Measurements from ENCODE around the gene PDPR. TPM values are rescaled to one million over a fixed set of nuclear protein-coding genes. Genes with fewer than 3 reads are reported as not detected.

The PDPR gene
- total and polyA plus RNA-seq, 7 donors: 2.8 to 28.5 (median 16.4) TPM

DNA sequence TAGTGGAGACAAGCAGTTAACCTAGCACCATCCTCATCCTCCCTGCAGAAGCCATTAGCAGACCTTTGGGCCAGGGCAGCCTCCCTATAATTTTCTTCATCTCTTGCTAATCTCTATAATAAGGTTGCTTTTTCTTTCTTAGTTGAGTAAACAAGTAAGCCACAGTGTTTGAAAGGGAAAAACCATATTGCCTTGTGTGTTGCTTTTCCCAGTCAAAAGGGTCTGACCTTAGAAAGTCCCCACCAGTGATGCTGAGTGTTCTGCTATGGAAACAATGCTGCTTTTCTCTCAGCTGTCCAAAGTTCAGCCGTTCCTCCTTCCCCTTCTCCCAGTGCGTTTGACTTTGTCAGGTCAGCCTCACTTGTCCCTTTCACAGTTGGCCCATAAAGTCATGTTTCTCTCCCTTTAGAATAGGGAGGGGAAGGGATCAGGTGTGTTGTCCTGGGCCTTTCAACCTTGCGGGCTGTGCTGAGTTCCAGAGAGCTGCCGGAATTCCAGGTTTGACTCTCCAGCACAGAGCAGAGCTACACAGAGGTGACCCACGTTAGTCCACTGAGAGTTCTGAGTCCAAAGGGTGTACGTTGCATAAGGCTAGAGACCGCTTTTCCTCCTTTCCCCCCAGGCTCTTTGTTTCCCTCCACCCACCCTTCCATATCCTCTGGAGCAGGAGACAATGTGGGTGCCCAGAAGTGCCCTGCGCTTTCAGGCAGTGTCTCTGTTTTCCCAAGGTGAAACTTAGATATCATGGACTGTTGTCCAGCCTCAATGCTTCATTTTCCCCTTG lies 43.5 kb downstream of the PDPR start:
- TF ChIP-seq, protein P1, sequence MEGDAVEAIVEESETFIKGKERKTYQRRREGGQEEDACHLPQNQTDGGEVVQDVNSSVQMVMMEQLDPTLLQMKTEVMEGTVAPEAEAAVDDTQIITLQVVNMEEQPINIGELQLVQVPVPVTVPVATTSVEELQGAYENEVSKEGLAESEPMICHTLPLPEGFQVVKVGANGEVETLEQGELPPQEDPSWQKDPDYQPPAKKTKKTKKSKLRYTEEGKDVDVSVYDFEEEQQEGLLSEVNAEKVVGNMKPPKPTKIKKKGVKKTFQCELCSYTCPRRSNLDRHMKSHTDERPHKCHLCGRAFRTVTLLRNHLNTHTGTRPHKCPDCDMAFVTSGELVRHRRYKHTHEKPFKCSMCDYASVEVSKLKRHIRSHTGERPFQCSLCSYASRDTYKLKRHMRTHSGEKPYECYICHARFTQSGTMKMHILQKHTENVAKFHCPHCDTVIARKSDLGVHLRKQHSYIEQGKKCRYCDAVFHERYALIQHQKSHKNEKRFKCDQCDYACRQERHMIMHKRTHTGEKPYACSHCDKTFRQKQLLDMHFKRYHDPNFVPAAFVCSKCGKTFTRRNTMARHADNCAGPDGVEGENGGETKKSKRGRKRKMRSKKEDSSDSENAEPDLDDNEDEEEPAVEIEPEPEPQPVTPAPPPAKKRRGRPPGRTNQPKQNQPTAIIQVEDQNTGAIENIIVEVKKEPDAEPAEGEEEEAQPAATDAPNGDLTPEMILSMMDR (IDR thresholded peaks at IDR 0.05): no peak
- H3K4me1 ChIP-seq: no peaks in the 10 kb centered on the region
- no peaks in the 10 kb centered on the region for H3K27me3 ChIP-seq
- intact Hi-C loops (cut with DNase I): no loop called here
- 72 to 86% methylated on average over 8 of the region's 8 CpGs for WGBS, 2 donors
- DNase-seq: no peak
- H3K4me3 ChIP-seq: no peak overlapping the region
- peaks cover 45 to 100% (median 76%) of the 10 kb centered on the region in 4 donors for H3K36me3 ChIP-seq
- no peaks in the 10 kb centered on the region for H3K9me3 ChIP-seq
- H3K27ac ChIP-seq: no peak overlapping the region

DNA sequence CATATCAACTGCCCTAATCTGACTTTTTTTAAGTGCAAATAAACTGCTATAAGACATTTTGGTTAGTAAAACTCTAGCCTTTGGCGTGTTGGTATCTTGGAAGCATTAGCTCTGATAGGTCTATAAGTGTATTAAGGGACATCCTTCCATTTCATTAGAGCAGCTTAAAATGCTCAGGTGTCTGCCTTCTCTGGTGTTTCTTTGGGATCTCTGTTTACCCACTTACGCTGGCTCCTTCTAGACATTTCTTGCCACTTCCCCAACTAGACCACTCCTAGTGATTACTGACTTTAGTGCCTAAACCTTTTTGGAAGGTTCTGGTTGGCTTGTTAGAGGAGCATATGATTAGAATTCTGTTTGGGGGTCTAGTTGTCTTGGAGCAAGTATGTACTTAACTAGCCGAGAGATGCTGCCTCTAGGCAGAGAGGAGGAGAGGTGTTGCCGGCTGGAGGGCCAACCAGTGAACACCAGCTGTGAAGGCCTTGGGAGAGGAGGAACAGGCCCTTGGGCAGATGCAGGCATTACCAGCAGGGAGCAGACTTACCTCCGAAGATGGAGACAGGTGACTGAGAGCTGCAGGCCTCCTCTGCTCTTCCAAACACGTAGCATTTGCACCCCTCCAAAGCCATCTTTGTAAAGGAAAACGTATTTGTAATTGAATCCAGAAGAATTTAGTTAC lies 44.3 kb downstream of the PDPR start:
- intact Hi-C loops (cut with DNase I): no loop called here
- WGBS, 2 donors: 85 to 88% methylated on average over 7 of the region's 7 CpGs

DNA sequence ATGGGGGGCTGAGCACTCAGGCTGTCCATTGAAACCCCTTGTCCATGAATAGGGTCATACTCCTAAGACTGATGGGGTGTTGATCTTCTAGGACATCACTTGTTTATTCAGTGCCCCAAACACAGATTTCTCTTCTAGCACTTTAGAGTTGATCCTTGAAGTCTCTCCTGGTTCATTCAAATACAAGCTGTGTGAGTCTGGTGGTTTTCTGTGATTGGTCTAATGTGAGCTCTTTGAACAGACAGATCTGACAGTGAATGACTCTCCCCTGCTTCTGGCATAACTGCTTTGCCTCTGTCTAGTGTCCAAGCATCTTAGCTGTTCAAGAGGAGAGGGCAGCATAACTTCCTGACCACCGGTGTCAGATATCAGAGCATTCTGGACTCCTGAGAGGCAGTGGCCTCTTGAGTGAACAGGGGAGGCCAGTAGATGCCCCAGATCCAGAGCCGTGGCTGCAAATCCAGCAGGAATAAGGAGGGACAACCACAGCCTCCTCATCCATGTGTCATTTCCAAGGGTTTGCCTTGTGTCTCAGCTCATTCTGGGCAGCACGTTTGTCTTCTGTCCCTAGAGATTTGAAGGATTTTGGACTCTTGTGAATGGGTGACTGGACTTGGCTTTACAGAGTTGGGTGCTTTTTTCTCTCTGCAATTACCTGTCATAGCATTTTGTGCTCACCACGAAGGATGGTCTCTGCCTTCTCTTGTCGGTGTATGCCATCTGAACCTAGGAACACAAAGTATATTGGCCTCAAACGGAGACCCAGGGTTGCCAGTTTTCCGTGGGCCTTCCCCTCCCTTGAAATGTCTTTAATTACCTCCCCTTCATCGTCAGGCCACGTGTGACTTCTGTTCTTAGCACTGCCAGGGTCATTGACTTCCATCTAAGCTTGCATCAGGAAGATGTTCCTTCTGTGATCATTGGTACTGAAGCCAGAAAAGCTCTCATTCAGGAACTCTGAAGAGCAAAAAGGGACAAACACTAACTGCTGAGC lies 45.5 kb downstream of the PDPR start:
- H3K27me3 ChIP-seq: no peaks in the 10 kb centered on the region
- WGBS, 2 donors: 83% methylated on average over 9 of the region's 9 CpGs
- TF ChIP-seq, protein P1 (IDR thresholded peaks at IDR 0.05): no peak
- TF ChIP-seq POLR2A (IDR thresholded peaks at IDR 0.05): no peak
- TF ChIP-seq EP300 (IDR thresholded peaks at IDR 0.05): no peak
- no peak for TF ChIP-seq POLR2AphosphoS5 (IDR thresholded peaks at IDR 0.05)
- H3K9me3 ChIP-seq: no peaks in the 10 kb centered on the region
- H3K36me3 ChIP-seq: peaks cover 36 to 84% (median 56%) of the 10 kb centered on the region in 4 donors
- no peak overlapping the region for H3K27ac ChIP-seq
- intact Hi-C loops (cut with DNase I): loop anchor here (10.0 kb wide), 1 partner anchor 95 kb away; the partner anchor contains the start of gene EXOSC6
- no peak overlapping the region for H3K4me3 ChIP-seq
- peaks cover 0 to under 1% (median 0%) of the 10 kb centered on the region in 4 donors for H3K4me1 ChIP-seq
- no peak for DNase-seq

More for the DNA sequence above, 44.3 kb downstream of the PDPR start:
- Histone ChIP-seq H3K9me3 (no peaks in the 10 kb centered on the region), H3K4me3 (no peak overlapping the region), H3K4me1 (no peaks in the 10 kb centered on the region), H3K27me3 (no peaks in the 10 kb centered on the region), H3K36me3 (peaks cover 39 to 97% (median 68%) of the 10 kb centered on the region in 4 donors), H3K27ac (no peak overlapping the region)
- DNase-seq: no peak
- TF ChIP-seq POLR2AphosphoS5 (IDR thresholded peaks at IDR 0.05): no peak
- TF ChIP-seq, protein P1 (IDR thresholded peaks at IDR 0.05): no peak
- TF ChIP-seq POLR2A (IDR thresholded peaks at IDR 0.05): no peak
- TF ChIP-seq EP300 (IDR thresholded peaks at IDR 0.05): no peak

- Histone ChIP-seq H3K4me3 (no peak overlapping the region), H3K27ac (no peak overlapping the region), H3K9me3 (no peaks in the 10 kb centered on the region), H3K36me3 (peaks cover 36 to 77% (median 50%) of the 10 kb centered on the region in 4 donors), H3K27me3 (no peaks in the 10 kb centered on the region), H3K4me1 (peaks cover 0 to 8% (median 0%) of the 10 kb centered on the region in 4 donors)
- no peak for TF ChIP-seq POLR2A (IDR thresholded peaks at IDR 0.05)
- TF ChIP-seq, protein P1 (IDR thresholded peaks at IDR 0.05): no peak
- no peak for TF ChIP-seq POLR2AphosphoS5 (IDR thresholded peaks at IDR 0.05)
- no peak for TF ChIP-seq EP300 (IDR thresholded peaks at IDR 0.05)
- DNase-seq: no peak
- 91 to 94% methylated on average over 6 of the region's 6 CpGs for WGBS, 2 donors
- intact Hi-C loops (cut with DNase I): loop anchor here (10.0 kb wide), 1 partner anchor 94 kb away; the partner anchor contains the start of gene EXOSC6
Measured at GRCh38 chr16:70160388-70160787, 46.3 kb downstream of the PDPR start.

Measured in sigmoid colon (tissue), 7 donors.